Adrenal gland (tissue), 12 donors: ENCODE results near the gene PKMYT1. TPM values are rescaled to one million over a fixed set of nuclear protein-coding genes. Genes with fewer than 3 reads are reported as not detected.

Source experiments
- DNase-seq, 7 donors: peaks; one replicate each; pipeline ENCODE4 v3.0.0-alpha.2; 2019 to 2020
- H3K27ac ChIP-seq, 5 donors: fragments of 200-600 bp; sonication (generic) in 4 of 5; 1 replicate in 3 of 5; 2 replicates in 2 of 5; pipeline versions ENCODE4 v1.5.1 to v1.8.0; 2016 to 2020; ENCODE audit warnings: mild to moderate bottlenecking in 1 of 5
- H3K27me3 ChIP-seq: fragments of 200-600 bp; 2 replicates; pipeline ENCODE4 v1.8.0; 2021
- H3K36me3 ChIP-seq, 2 donors: fragments of 200-600 bp; replicated peaks in 1 of 2; 1 replicate in 1 of 2; 2 replicates in 1 of 2; pipeline versions ENCODE4 v1.5.1 to v1.8.0; 2018 to 2022
- H3K4me1 ChIP-seq, 2 donors: fragments of 200-600 bp; replicated peaks in 1 of 2; 1 replicate in 1 of 2; 2 replicates in 1 of 2; pipeline versions ENCODE4 v1.5.1 to v1.8.0; 2018 to 2021
- H3K4me3 ChIP-seq, 4 donors: fragments of 200-600 bp; sonication (generic) in 3 of 4; one replicate each; pipeline ENCODE4 v1.5.1; 2016 to 2018
- H3K9me3 ChIP-seq, 3 donors: fragments of 200-600 bp; sonication (generic) in 1 of 3; replicated peaks in 1 of 3; 1 replicate in 2 of 3; 2 replicates in 1 of 3; pipeline versions ENCODE4 v1.5.1 to v1.8.0; 2016 to 2021
- CTCF ChIP-seq, 6 experiments: fragments of 450-650 bp in 4 of 6; fragments of 200-600 bp in 2 of 6; sonication (generic) in 1 of 6; IDR thresholded peaks; 1 replicate in 5 of 6; 2 replicates in 1 of 6; pipeline versions ENCODE4 v1.5.1 to v1.8.0; 2016 to 2021; ENCODE audit warnings: antibody characterized with exemption in 6 of 6, mild to moderate bottlenecking in 2 of 6, moderate library complexity in 1 of 6
- POLR2A ChIP-seq, 2 donors: fragments of 450-650 bp; IDR thresholded peaks; one replicate each; pipeline ENCODE4 v1.6.1; 2017; ENCODE audit warnings: antibody characterized with exemption in 2 of 2, mild to moderate bottlenecking in 2 of 2, moderate library complexity in 1 of 2
- WGBS, 4 donors: extraction: QIAGEN DNeasy Blood & Tissue Kit in 2 of 4; methylation state at CpG; one replicate each; pipeline versions ENCODE4 v1.1.5 to v1.1.7; 2013 to 2017; 5-methylcytosine and 5-hydroxymethylcytosine counted together
- intact Hi-C, 2 donors: fragments of 100-400 bp; cut with DNase I; formaldehyde crosslinking; loops; one replicate each; pipeline versions ENCODE4 v1.14.1 to v1.15.0; 2022 to 2023
- polyA plus RNA-seq, 3 donors: library from polyadenylated mRNA; stranded (reverse); fragments of 200-250 nt in 2 of 3; fragments of 350-450 nt in 1 of 3; fragmentation: Illumina TruSeq in 1 of 3; extraction: RNeasy Lipid Tissue Mini Kit (QIAGEN cat#74804) in 1 of 3; gene quantifications; one replicate each; pipeline ENCODE4 v1.2.3, GENCODE V29; 2013 to 2014
- total RNA-seq, 9 donors: library from RNA; depleted of rRNA in 4 of 9; stranded (reverse); fragments of >200 nt in 4 of 9; fragments of 120-200 nt in 1 of 9; fragmentation: NEBNext Ultra II Directional in 1 of 9; extraction: Animal tissue kit (Norgen Biotek cat#: 25700) in 1 of 9; gene quantifications; one replicate each; pipeline versions ENCODE4 v1.1.0 to v1.2.4, GENCODE V29; 2013 to 2023
- donor health status: healthy with polysubstance abuse.
- donor health status: Bipolar disorder and iron deficiency.
- donor health status: DM: yes; HTN: yes; CAD: no.
- donor health status: DM: no; HTN: no; CAD: no.
- donor health status: DM: no; HTN: no; CAD: no.
- donor health status: DM: yes; HTN: yes; CAD: no.

PKMYT1 gene
- total and polyA plus RNA-seq, 12 donors = 0.46 to 7.0 (median 2.9) TPM

- TF ChIP-seq POLR2A (IDR thresholded peaks at IDR 0.05) = peak in 1 of 2 donors; percentile 22
- TF ChIP-seq CTCF (IDR thresholded peaks at IDR 0.05) = peak; percentile 53 to 80 (median 71)
- peaks cover 21% of the 10 kb centered on the region for H3K27me3 ChIP-seq
- H3K4me3 ChIP-seq = peak overlapping the region in 1 of 4 donors; percentile 12
- H3K9me3 ChIP-seq = no peaks in the 10 kb centered on the region
- H3K27ac ChIP-seq = no peak overlapping the region
- intact Hi-C loops = loop anchor here in 1 of 2 donors (2.0 kb wide), 1 partner anchor 25 kb away; no protein-coding TSS in a partner anchor
- WGBS, 4 donors = 10 to 14% (median 12%) methylated on average over 22 to 58 of the region's 58 CpGs
- peak; percentile 84 to 92 (median 89) for DNase-seq
- peaks cover 0 to 16% of the 10 kb centered on the region in 2 donors for H3K36me3 ChIP-seq
- H3K4me1 ChIP-seq = peaks cover 4 to 29% of the 10 kb centered on the region in 2 donors
Measured at GRCh38 chr16:3027983-3028715, 47.9 kb upstream of the PKMYT1 start.

- H3K9me3 ChIP-seq = no peaks in the 10 kb centered on the region
- intact Hi-C loops = no loop called here
Measured at GRCh38 chr16:3027489-3027795, 47.2 kb upstream of the PKMYT1 start.

GRCh38 chr16:3026609-3027488 lies 46.6 kb upstream of the PKMYT1 start:
- H3K4me3 ChIP-seq = no peak overlapping the region
- H3K27me3 ChIP-seq = peaks cover 21% of the 10 kb centered on the region
- H3K36me3 ChIP-seq = peaks cover 0 to 16% of the 10 kb centered on the region in 2 donors
- intact Hi-C loops = no loop called here
- TF ChIP-seq CTCF (IDR thresholded peaks at IDR 0.05) = no peak
- TF ChIP-seq POLR2A (IDR thresholded peaks at IDR 0.05) = no peak
- 95 to 98% (median 95%) methylated on average over 21 to 24 of the region's 24 CpGs for WGBS, 4 donors
- no peaks in the 10 kb centered on the region for H3K9me3 ChIP-seq
- peaks cover 17 to 42% of the 10 kb centered on the region in 2 donors for H3K4me1 ChIP-seq
- peak in 1 of 7 donors; percentile 28 for DNase-seq
- H3K27ac ChIP-seq = no peak overlapping the region

More at GRCh38 chr16:3027489-3027795, 47.2 kb upstream of the PKMYT1 start:
- H3K36me3 ChIP-seq = peaks cover 0 to 16% of the 10 kb centered on the region in 2 donors
- TF ChIP-seq POLR2A (IDR thresholded peaks at IDR 0.05) (no peak), CTCF (IDR thresholded peaks at IDR 0.05) (no peak)
- 86 to 96% (median 93%) methylated on average over 8 of the region's 8 CpGs for WGBS, 4 donors
- H3K4me3 ChIP-seq = no peak overlapping the region
- peaks cover 11 to 36% of the 10 kb centered on the region in 2 donors for H3K4me1 ChIP-seq
- peaks cover 21% of the 10 kb centered on the region for H3K27me3 ChIP-seq
- no peak overlapping the region for H3K27ac ChIP-seq
- DNase-seq = no peak

- no peak for TF ChIP-seq POLR2A (IDR thresholded peaks at IDR 0.05)
- no peak for TF ChIP-seq CTCF (IDR thresholded peaks at IDR 0.05)
Measured at GRCh38 chr16:3026003-3026378, 45.7 kb upstream of the PKMYT1 start.

More at GRCh38 chr16:3026003-3026378, 45.7 kb upstream of the PKMYT1 start:
- WGBS, 4 donors = 92 to 96% (median 93%) methylated on average over 8 of the region's 8 CpGs
- peaks cover 20% of the 10 kb centered on the region for H3K27me3 ChIP-seq
- no peak overlapping the region for H3K27ac ChIP-seq
- H3K4me1 ChIP-seq = peaks cover 25 to 50% of the 10 kb centered on the region in 2 donors
- H3K4me3 ChIP-seq = no peak overlapping the region
- intact Hi-C loops = no loop called here
- H3K36me3 ChIP-seq = peaks cover 0 to 16% of the 10 kb centered on the region in 2 donors
- H3K9me3 ChIP-seq = no peaks in the 10 kb centered on the region
- peak in 1 of 7 donors; percentile 17 for DNase-seq
